Esophagus muscularis mucosa (tissue), 3 donors: ENCODE measurements around the gene LIN9.

Experiments
- CTCF ChIP-seq, 3 experiments: fragments of 200-600 bp in 2 of 3; fragments of 450-650 bp in 1 of 3; sonication (generic) in 2 of 3; IDR thresholded peaks; one replicate each; pipeline ENCODE4 v1.5.1; 2017 to 2019; ENCODE audit warnings: antibody characterized with exemption in 3 of 3, mild to moderate bottlenecking in 2 of 3, moderate library complexity in 1 of 3
- EP300 ChIP-seq: sonication (generic); formaldehyde crosslinking; IDR thresholded peaks from one replicate; pipeline ENCODE4 v1.6.1; 2017; ENCODE audit warnings: antibody characterized with exemption

- no peak for TF ChIP-seq CTCF (IDR thresholded peaks at IDR 0.05)
- TF ChIP-seq EP300 = no peak
Observed at GRCh38 chr1:226324479-226324878, 15.5 kb upstream of the LIN9 start.
